Adrenal gland (tissue), 5 donors: ENCODE data around the gene LRRC75A.

ENCODE experiments used
- POLR2A ChIP-seq, 2 donors: fragments of 450-650 bp; IDR thresholded peaks; one replicate each; pipeline ENCODE4 v1.6.1; 2017; ENCODE audit warnings: antibody characterized with exemption in 2 of 2, mild to moderate bottlenecking in 2 of 2, moderate library complexity in 1 of 2
- TF ChIP-seq, protein P1 (sequence below), 6 experiments: fragments of 450-650 bp in 4 of 6; fragments of 200-600 bp in 2 of 6; sonication (generic) in 1 of 6; IDR thresholded peaks; 1 replicate in 5 of 6; 2 replicates in 1 of 6; pipeline versions ENCODE4 v1.5.1 to v1.8.0; 2016 to 2021; ENCODE audit warnings: antibody characterized with exemption in 6 of 6, mild to moderate bottlenecking in 2 of 6, moderate library complexity in 1 of 6
- donor health status: DM: no; HTN: no; CAD: no.

GRCh38 chr17:16417896-16418684 lies 73.9 kb downstream of the LRRC75A start:
- no peak for TF ChIP-seq POLR2A (IDR thresholded peaks at IDR 0.05)
- TF ChIP-seq, protein P1, sequence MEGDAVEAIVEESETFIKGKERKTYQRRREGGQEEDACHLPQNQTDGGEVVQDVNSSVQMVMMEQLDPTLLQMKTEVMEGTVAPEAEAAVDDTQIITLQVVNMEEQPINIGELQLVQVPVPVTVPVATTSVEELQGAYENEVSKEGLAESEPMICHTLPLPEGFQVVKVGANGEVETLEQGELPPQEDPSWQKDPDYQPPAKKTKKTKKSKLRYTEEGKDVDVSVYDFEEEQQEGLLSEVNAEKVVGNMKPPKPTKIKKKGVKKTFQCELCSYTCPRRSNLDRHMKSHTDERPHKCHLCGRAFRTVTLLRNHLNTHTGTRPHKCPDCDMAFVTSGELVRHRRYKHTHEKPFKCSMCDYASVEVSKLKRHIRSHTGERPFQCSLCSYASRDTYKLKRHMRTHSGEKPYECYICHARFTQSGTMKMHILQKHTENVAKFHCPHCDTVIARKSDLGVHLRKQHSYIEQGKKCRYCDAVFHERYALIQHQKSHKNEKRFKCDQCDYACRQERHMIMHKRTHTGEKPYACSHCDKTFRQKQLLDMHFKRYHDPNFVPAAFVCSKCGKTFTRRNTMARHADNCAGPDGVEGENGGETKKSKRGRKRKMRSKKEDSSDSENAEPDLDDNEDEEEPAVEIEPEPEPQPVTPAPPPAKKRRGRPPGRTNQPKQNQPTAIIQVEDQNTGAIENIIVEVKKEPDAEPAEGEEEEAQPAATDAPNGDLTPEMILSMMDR (IDR thresholded peaks at IDR 0.05) = no peak
